ENCODE results near the gene ARL15.

Gene ARL15

DNA sequence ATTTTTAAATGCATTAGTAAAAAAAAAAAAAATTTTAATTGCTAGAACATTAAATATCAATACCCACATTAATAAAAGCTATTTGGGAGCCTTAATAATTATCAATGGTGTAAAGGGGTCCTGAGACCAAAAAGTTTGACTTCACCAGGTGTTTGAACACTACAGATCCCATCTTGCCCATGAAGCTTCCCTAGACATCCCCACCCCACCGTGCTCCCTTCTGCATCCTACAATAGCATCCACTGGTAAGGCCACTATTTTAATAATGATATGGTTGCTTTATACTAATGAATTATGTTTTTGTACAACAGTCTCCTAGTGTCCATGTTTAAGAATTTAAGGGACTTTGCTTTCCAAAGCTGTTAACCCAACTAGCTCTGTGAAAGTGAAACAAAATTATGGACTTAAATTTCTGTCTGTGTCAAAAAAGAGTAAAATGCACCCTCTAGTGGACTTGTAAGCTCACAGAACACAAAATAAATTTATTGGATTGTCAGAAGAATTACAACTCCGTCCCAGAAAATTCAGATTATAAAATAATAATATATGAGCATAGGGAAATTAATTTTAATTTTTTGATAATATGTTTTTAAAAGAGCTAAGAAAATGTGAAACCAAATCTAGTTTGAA lies 76.0 kb downstream of the ARL15 start:
- POLR2A ChIA-PET = interaction anchor here (0.7 kb wide), 2 partner anchors 17 to 762 kb away, joined by 3 to 6 read pairs; no protein-coding TSS in a partner anchor
- H3K4me3 ChIP-seq (ENCODE audit: control insufficient read depth in 1 of 7, extremely low read depth in 1 of 7, insufficient read depth in 4 of 7, low read depth in 2 of 7, low read length in 6 of 7) = peak overlapping the region in 1 of 7 experiments; percentile 4
- H3K9me3 ChIP-seq (ENCODE audit: control extremely low read depth in 1 of 5, control insufficient read depth in 4 of 5, insufficient read depth in 2 of 5, low read depth in 1 of 5, low read length in 4 of 5) = no peaks in the 10 kb centered on the region
- peaks cover 0 to 3% (median 0%) of the 10 kb centered on the region in 4 experiments for H3K4me1 ChIP-seq (ENCODE audit: control extremely low read depth in 1 of 4, control insufficient read depth in 4 of 4, insufficient read depth in 4 of 4, low read length in 3 of 4)
- peak; percentile 53 to 78 (median 76) for DNase-seq
- no CpG with 5 or more reads among the region's 2 CpGs for WGBS (ENCODE audit: insufficient coverage)
- no peaks in the 10 kb centered on the region for H3K27me3 ChIP-seq (replicated peaks in 2 of 5; ENCODE audit: control insufficient read depth in 4 of 5, insufficient read depth in 5 of 5, low read length in 4 of 5)
- no peaks in the 10 kb centered on the region for H3K36me3 ChIP-seq (ENCODE audit: control insufficient read depth in 4 of 4, insufficient read depth in 4 of 4, low read length in 3 of 4)
- H3K27ac ChIP-seq (ENCODE audit: insufficient read depth in 1 of 2, low read depth in 1 of 2, low read length in 2 of 2, poor library complexity in 1 of 2, severe bottlenecking in 2 of 2) = no peak overlapping the region
- CTCF ChIA-PET = interaction anchor here (0.7 to 2.3 kb wide), 20 partner anchors 8 to 1287 kb away, joined by 3 to 11 read pairs (median 4); no protein-coding TSS in a partner anchor

DNA sequence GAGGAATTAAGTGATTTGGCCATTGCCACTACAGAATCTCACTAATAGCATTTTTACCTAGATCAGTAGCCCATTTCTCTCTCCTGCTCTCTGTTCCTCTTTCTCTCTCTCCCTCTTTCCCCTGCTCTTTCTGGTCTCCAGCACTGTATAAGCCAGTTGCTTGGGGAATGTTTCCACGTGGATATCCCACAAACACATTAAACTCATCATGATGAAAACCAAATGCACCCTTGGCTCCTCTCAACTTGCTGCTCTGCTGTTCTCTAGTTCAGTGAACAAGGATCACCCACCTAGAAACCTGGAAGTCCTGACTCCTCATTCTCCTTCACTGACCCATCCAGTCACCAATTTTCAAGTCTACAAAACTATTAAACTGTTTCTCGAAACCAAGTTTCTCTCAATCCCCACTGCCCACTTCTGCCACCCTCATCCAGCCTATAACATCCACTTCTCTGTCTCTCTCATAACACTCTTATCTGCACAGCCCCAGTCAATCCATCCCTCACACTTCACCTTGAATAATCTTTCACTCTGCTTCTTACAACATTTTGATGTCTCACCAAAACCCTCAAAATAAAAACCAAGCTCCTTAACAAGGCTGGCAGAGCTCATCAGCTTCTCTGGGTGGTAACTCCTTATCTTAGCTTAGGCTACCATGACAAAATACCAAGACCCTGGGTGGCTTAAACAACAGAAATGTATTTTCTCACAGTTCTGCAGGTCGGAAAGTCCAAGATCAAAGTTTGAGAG lies 79.3 kb downstream of the ARL15 start:
- CTCF ChIA-PET = interaction anchor here (1.4 to 2.1 kb wide), 3 partner anchors 13 to 1064 kb away, joined by 3 to 5 read pairs (median 5); no protein-coding TSS in a partner anchor
- Histone ChIP-seq H3K36me3 (ENCODE audit: control insufficient read depth in 4 of 4, insufficient read depth in 4 of 4, low read length in 3 of 4) (no peaks in the 10 kb centered on the region), H3K27me3 (replicated peaks in 2 of 5; ENCODE audit: control insufficient read depth in 4 of 5, insufficient read depth in 5 of 5, low read length in 4 of 5) (no peaks in the 10 kb centered on the region), H3K4me3 (ENCODE audit: control insufficient read depth in 1 of 7, extremely low read depth in 1 of 7, insufficient read depth in 4 of 7, low read depth in 2 of 7, low read length in 6 of 7) (no peak overlapping the region), H3K9me3 (ENCODE audit: control extremely low read depth in 1 of 5, control insufficient read depth in 4 of 5, insufficient read depth in 2 of 5, low read depth in 1 of 5, low read length in 4 of 5) (no peaks in the 10 kb centered on the region), H3K4me1 (ENCODE audit: control extremely low read depth in 1 of 4, control insufficient read depth in 4 of 4, insufficient read depth in 4 of 4, low read length in 3 of 4) (peaks cover 0 to 4% (median 1%) of the 10 kb centered on the region in 4 experiments), H3K27ac (ENCODE audit: insufficient read depth in 1 of 2, low read depth in 1 of 2, low read length in 2 of 2, poor library complexity in 1 of 2, severe bottlenecking in 2 of 2) (no peak overlapping the region)
- DNase-seq = no peak
- POLR2A ChIA-PET = no interaction called here
- 93% methylated on average over 3 of the region's 3 CpGs for WGBS (ENCODE audit: insufficient coverage)

DNA sequence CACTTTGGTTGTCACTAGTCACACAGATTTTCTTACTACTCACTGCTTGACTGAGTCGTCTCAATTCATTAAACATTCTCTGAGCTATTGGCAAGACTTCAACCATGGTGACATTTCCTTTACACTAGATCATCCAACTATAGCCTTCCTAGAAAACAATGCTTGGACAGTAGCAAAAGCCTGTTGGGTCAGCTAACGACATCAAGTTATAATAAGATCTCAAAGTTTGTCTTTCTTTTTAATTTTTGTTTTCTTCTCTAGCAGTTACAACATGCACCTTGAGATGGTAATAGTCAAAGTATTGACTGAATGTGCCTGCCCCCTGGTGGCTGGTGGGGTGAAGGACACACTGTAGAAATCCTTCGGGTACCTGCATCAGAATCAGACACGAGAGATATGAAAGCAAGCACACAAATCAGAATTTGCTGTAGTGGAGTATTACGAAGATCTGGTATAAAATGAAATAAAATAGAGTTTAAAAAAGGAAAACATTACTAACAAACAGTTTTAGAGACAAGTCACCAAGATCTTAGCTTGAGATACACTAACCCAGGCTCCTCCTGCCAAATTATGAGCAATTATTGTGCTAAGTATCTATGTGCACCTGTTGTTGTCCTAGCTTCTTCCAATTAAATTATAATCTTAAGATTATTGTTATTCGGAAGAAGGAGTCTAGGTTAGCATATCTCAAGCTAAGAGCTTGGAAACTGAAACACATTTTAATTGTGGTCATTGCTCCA lies 81.2 kb downstream of the ARL15 start:
- no peaks in the 10 kb centered on the region for H3K9me3 ChIP-seq (ENCODE audit: control extremely low read depth in 1 of 5, control insufficient read depth in 4 of 5, insufficient read depth in 2 of 5, low read depth in 1 of 5, low read length in 4 of 5)
- no peaks in the 10 kb centered on the region for H3K36me3 ChIP-seq (ENCODE audit: control insufficient read depth in 4 of 4, insufficient read depth in 4 of 4, low read length in 3 of 4)
- DNase-seq = peak; percentile 54 to 74 (median 68)
- peaks cover 0 to 4% (median 0%) of the 10 kb centered on the region in 4 experiments for H3K4me1 ChIP-seq (ENCODE audit: control extremely low read depth in 1 of 4, control insufficient read depth in 4 of 4, insufficient read depth in 4 of 4, low read length in 3 of 4)
- 27% methylated on average over 2 of the region's 6 CpGs for WGBS (ENCODE audit: insufficient coverage)
- H3K4me3 ChIP-seq (ENCODE audit: control insufficient read depth in 1 of 7, extremely low read depth in 1 of 7, insufficient read depth in 4 of 7, low read depth in 2 of 7, low read length in 6 of 7) = no peak overlapping the region
- H3K27ac ChIP-seq (ENCODE audit: insufficient read depth in 1 of 2, low read depth in 1 of 2, low read length in 2 of 2, poor library complexity in 1 of 2, severe bottlenecking in 2 of 2) = no peak overlapping the region
- CTCF ChIA-PET = interaction anchor here (0.7 to 1.4 kb wide), 15 partner anchors 16 to 1280 kb away, joined by 3 to 5 read pairs (median 3); no protein-coding TSS in a partner anchor
- no peaks in the 10 kb centered on the region for H3K27me3 ChIP-seq (replicated peaks in 2 of 5; ENCODE audit: control insufficient read depth in 4 of 5, insufficient read depth in 5 of 5, low read length in 4 of 5)
- POLR2A ChIA-PET = no interaction called here

DNA sequence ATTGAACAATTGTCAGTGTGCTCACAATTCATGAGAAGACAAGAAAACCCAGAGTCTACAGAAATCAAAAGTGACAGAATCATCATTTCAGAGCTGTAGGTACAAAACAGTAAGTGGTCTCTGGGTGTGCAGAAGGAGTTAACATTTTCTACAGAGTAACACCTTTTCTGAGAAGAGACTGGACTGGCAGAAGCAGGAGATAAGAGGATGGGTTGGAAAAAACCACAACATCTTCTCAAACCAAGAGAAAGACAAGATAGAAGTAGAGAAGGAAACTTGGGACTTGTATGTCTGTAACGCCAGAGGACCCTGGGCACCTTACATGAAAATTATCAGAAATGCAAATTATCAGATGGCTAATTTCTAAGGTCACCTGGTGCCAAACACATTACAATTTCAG lies 82.6 kb downstream of the ARL15 start:
- POLR2A ChIA-PET = no interaction called here
- CTCF ChIA-PET = interaction anchor here (2.7 kb wide), 1 partner anchor 7 kb away, joined by 9 read pairs; no protein-coding TSS in a partner anchor
- Histone ChIP-seq H3K27ac (ENCODE audit: insufficient read depth in 1 of 2, low read depth in 1 of 2, low read length in 2 of 2, poor library complexity in 1 of 2, severe bottlenecking in 2 of 2) (no peak overlapping the region), H3K36me3 (ENCODE audit: control insufficient read depth in 4 of 4, insufficient read depth in 4 of 4, low read length in 3 of 4) (no peaks in the 10 kb centered on the region), H3K4me1 (ENCODE audit: control extremely low read depth in 1 of 4, control insufficient read depth in 4 of 4, insufficient read depth in 4 of 4, low read length in 3 of 4) (peaks cover 0 to 4% (median 0%) of the 10 kb centered on the region in 4 experiments), H3K4me3 (ENCODE audit: control insufficient read depth in 1 of 7, extremely low read depth in 1 of 7, insufficient read depth in 4 of 7, low read depth in 2 of 7, low read length in 6 of 7) (no peak overlapping the region), H3K9me3 (ENCODE audit: control extremely low read depth in 1 of 5, control insufficient read depth in 4 of 5, insufficient read depth in 2 of 5, low read depth in 1 of 5, low read length in 4 of 5) (no peaks in the 10 kb centered on the region), H3K27me3 (replicated peaks in 2 of 5; ENCODE audit: control insufficient read depth in 4 of 5, insufficient read depth in 5 of 5, low read length in 4 of 5) (no peaks in the 10 kb centered on the region)
- no CpG with 5 or more reads among the region's 1 CpG for WGBS (ENCODE audit: insufficient coverage)
- DNase-seq = no peak

DNA sequence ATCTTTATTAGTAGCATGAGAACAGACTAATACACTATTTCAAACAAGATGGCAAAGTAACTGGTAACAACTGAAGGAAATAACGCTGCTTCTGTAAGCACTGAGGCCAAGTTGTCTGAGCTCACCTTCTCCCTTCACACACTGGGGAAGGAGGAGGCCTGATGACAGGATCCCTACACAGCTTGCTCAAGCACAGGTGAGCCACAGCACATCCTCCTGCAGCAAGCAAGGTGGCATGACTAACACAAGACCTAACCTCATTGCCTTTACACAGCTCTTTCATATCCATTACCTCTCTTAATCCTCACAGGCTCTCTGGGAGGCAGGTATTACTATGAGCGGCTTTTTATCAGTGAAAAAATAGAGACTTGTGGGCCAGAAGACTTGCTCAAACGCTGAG lies 83.3 kb downstream of the ARL15 start:
- Histone ChIP-seq H3K9me3 (ENCODE audit: control extremely low read depth in 1 of 5, control insufficient read depth in 4 of 5, insufficient read depth in 2 of 5, low read depth in 1 of 5, low read length in 4 of 5) (no peaks in the 10 kb centered on the region), H3K27ac (ENCODE audit: insufficient read depth in 1 of 2, low read depth in 1 of 2, low read length in 2 of 2, poor library complexity in 1 of 2, severe bottlenecking in 2 of 2) (no peak overlapping the region), H3K36me3 (ENCODE audit: control insufficient read depth in 4 of 4, insufficient read depth in 4 of 4, low read length in 3 of 4) (no peaks in the 10 kb centered on the region), H3K4me3 (ENCODE audit: control insufficient read depth in 1 of 7, extremely low read depth in 1 of 7, insufficient read depth in 4 of 7, low read depth in 2 of 7, low read length in 6 of 7) (no peak overlapping the region), H3K27me3 (replicated peaks in 2 of 5; ENCODE audit: control insufficient read depth in 4 of 5, insufficient read depth in 5 of 5, low read length in 4 of 5) (no peaks in the 10 kb centered on the region), H3K4me1 (ENCODE audit: control extremely low read depth in 1 of 4, control insufficient read depth in 4 of 4, insufficient read depth in 4 of 4, low read length in 3 of 4) (peaks cover 0 to 4% (median 0%) of the 10 kb centered on the region in 4 experiments)
- POLR2A ChIA-PET = no interaction called here
- no CpG with 5 or more reads among the region's 3 CpGs for WGBS (ENCODE audit: insufficient coverage)
- CTCF ChIA-PET = interaction anchor here (2.4 to 2.7 kb wide), 2 partner anchors 8 to 1056 kb away, joined by 9 read pairs; no protein-coding TSS in a partner anchor
- no peak for DNase-seq

DNA sequence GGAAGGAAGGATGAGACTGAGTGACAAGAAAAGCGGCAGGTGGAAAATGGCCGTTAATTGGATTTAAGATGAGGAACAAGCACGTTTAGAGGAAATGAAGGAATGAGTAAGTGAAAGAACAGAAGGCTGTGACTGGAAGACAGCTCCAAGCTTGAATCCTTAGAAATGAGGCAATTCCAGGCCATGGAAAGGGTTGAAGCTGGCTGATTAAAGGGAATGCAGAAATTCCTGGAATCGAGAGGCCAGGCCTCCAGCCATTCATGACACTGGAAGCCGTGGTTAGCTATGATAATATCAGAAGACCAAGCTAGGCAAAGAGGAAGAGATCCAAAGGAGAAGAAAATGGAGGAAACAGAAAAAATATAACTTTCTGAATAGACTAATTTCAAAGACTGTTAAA lies 84.2 kb downstream of the ARL15 start:
- no peak for DNase-seq
- ChIA-PET POLR2A (no interaction called here), CTCF (interaction anchor here (2.4 to 2.7 kb wide), 2 partner anchors 9 to 1055 kb away, joined by 9 read pairs; no protein-coding TSS in a partner anchor)
- H3K4me1 ChIP-seq (ENCODE audit: control extremely low read depth in 1 of 4, control insufficient read depth in 4 of 4, insufficient read depth in 4 of 4, low read length in 3 of 4) = peaks cover 0 to 4% (median 0%) of the 10 kb centered on the region in 4 experiments
- 90% methylated on average over 4 of the region's 5 CpGs for WGBS (ENCODE audit: insufficient coverage)
- H3K4me3 ChIP-seq (ENCODE audit: control insufficient read depth in 1 of 7, extremely low read depth in 1 of 7, insufficient read depth in 4 of 7, low read depth in 2 of 7, low read length in 6 of 7) = no peak overlapping the region
- H3K27me3 ChIP-seq (replicated peaks in 2 of 5; ENCODE audit: control insufficient read depth in 4 of 5, insufficient read depth in 5 of 5, low read length in 4 of 5) = no peaks in the 10 kb centered on the region
- H3K9me3 ChIP-seq (ENCODE audit: control extremely low read depth in 1 of 5, control insufficient read depth in 4 of 5, insufficient read depth in 2 of 5, low read depth in 1 of 5, low read length in 4 of 5) = no peaks in the 10 kb centered on the region
- no peaks in the 10 kb centered on the region for H3K36me3 ChIP-seq (ENCODE audit: control insufficient read depth in 4 of 4, insufficient read depth in 4 of 4, low read length in 3 of 4)
- H3K27ac ChIP-seq (ENCODE audit: insufficient read depth in 1 of 2, low read depth in 1 of 2, low read length in 2 of 2, poor library complexity in 1 of 2, severe bottlenecking in 2 of 2) = no peak overlapping the region
